H9 (cell line): ENCODE data around the gene MGLL. TPM values are rescaled to one million over a fixed set of nuclear protein-coding genes. Genes with fewer than 3 reads are reported as not detected.

Source experiments
- DNase-seq: peaks from one replicate; pipeline ENCODE4 v3.0.0-alpha.2; 2017
- H2AFZ ChIP-seq: one replicate; pipeline ENCODE4 v1.6.1; 2013; ENCODE audit warnings: mild to moderate bottlenecking, low read length, control low read depth, moderate library complexity
- H2AK5ac ChIP-seq: 2 replicates; pipeline ENCODE4 v1.6.1; 2013; ENCODE audit warnings: low read length, control low read depth, mixed read lengths; ENCODE audit not compliant: insufficient read length
- H2BK120ac ChIP-seq: one replicate; pipeline ENCODE4 v1.6.1; 2013; ENCODE audit warnings: low read depth, mild to moderate bottlenecking, low read length, control low read depth, inconsistent platforms; ENCODE audit not compliant: poor library complexity, severe bottlenecking
- H2BK12ac ChIP-seq: 2 replicates; pipeline ENCODE4 v1.6.1; 2013; ENCODE audit warnings: low read length, control low read depth, mixed read lengths, low read depth; ENCODE audit not compliant: insufficient read length
- H2BK15ac ChIP-seq: 2 replicates; pipeline ENCODE4 v1.6.1; 2013; ENCODE audit warnings: low read depth, low read length, control low read depth
- H2BK20ac ChIP-seq: one replicate; pipeline ENCODE4 v1.6.1; 2013; ENCODE audit warnings: low read depth, mild to moderate bottlenecking, low read length, control low read depth, inconsistent platforms; ENCODE audit not compliant: poor library complexity, severe bottlenecking
- H2BK5ac ChIP-seq: 2 replicates; pipeline ENCODE4 v1.6.1; 2013; ENCODE audit warnings: low read length, control low read depth, mixed read lengths; ENCODE audit not compliant: insufficient read length
- H3K14ac ChIP-seq: 2 replicates; pipeline ENCODE4 v1.6.1; 2013; ENCODE audit warnings: low read length, control low read depth; ENCODE audit not compliant: insufficient read depth
- H3K18ac ChIP-seq: 2 replicates; pipeline ENCODE4 v1.6.1; 2013; ENCODE audit warnings: low read depth, mild to moderate bottlenecking, mixed read lengths, low read length, control low read depth; ENCODE audit not compliant: insufficient read length
- H3K23ac ChIP-seq: 2 replicates; pipeline ENCODE4 v1.6.1; 2013; ENCODE audit warnings: low read length, control low read depth, mixed read lengths, low read depth; ENCODE audit not compliant: insufficient read length
- H3K23me2 ChIP-seq: 2 replicates; pipeline ENCODE4 v1.6.1; 2013; ENCODE audit warnings: low read depth, mild to moderate bottlenecking, mixed read lengths, low read length, control low read depth; ENCODE audit not compliant: insufficient read length, poor library complexity, severe bottlenecking
- H3K27ac ChIP-seq: 2 replicates; pipeline ENCODE4 v1.5.1; 2013; ENCODE audit warnings: low read length, control low read depth, mixed read lengths, low read depth; ENCODE audit not compliant: insufficient read length
- H3K27me3 ChIP-seq: 2 replicates; pipeline ENCODE4 v1.6.1; 2013; ENCODE audit warnings: low read length, control low read depth, inconsistent platforms; ENCODE audit not compliant: insufficient read depth
- H3K4ac ChIP-seq: 2 replicates; pipeline ENCODE4 v1.6.1; 2013; ENCODE audit warnings: low read depth, mild to moderate bottlenecking, control low read depth, inconsistent platforms, low read length, moderate library complexity
- H3K4me1 ChIP-seq: 2 replicates; pipeline ENCODE4 v1.6.1; 2013; ENCODE audit warnings: low read length, control low read depth, inconsistent platforms; ENCODE audit not compliant: insufficient read depth
- H3K4me2 ChIP-seq: 2 replicates; pipeline ENCODE4 v1.6.1; 2013; ENCODE audit warnings: low read length, control low read depth, mixed read lengths; ENCODE audit not compliant: insufficient read length, insufficient read depth
- H3K56ac ChIP-seq: 2 replicates; pipeline ENCODE4 v1.6.1; 2013; ENCODE audit warnings: low read depth, mild to moderate bottlenecking, mixed read lengths, low read length, control low read depth; ENCODE audit not compliant: insufficient read length
- H3K79me1 ChIP-seq: 2 replicates; pipeline ENCODE4 v1.6.1; 2013; ENCODE audit warnings: low read depth, mild to moderate bottlenecking, moderate library complexity, low read length, control low read depth, inconsistent platforms; ENCODE audit not compliant: insufficient read depth, poor library complexity, severe bottlenecking
- H3K79me2 ChIP-seq: 2 replicates; pipeline ENCODE4 v1.6.1; 2013; ENCODE audit warnings: low read length, control low read depth, inconsistent platforms; ENCODE audit not compliant: insufficient read depth
- H3K9ac ChIP-seq: 2 replicates; pipeline ENCODE4 v1.6.1; 2013; ENCODE audit warnings: low read length, control low read depth, mixed read lengths; ENCODE audit not compliant: insufficient read length; ENCODE audit errors: extremely low read depth
- H3K9me3 ChIP-seq: one replicate; pipeline ENCODE4 v1.6.1; 2013; ENCODE audit warnings: low read depth, low read length, inconsistent platforms; ENCODE audit not compliant: control insufficient read depth
- H3T11ph ChIP-seq: one replicate; pipeline ENCODE4 v1.6.1; 2013; ENCODE audit warnings: mild to moderate bottlenecking, low read length, control low read depth, inconsistent platforms
- H4K20me1 ChIP-seq: one replicate; pipeline ENCODE4 v1.6.1; 2013; ENCODE audit not compliant: control insufficient read depth, insufficient read length, insufficient read depth
- H4K5ac ChIP-seq: 2 replicates; pipeline ENCODE4 v1.6.1; 2013; ENCODE audit warnings: low read depth, mild to moderate bottlenecking, mixed read lengths, low read length, control low read depth; ENCODE audit not compliant: insufficient read length
- H4K8ac ChIP-seq: replicated peaks from 2 replicates; pipeline ENCODE4 v1.6.1; 2013; ENCODE audit warnings: low read length, control low read depth, mixed read lengths, low read depth; ENCODE audit not compliant: insufficient read length
- H4K91ac ChIP-seq: 2 replicates; pipeline ENCODE4 v1.6.1; 2013; ENCODE audit warnings: low read depth, mild to moderate bottlenecking, moderate library complexity, mixed read lengths, low read length, control low read depth; ENCODE audit not compliant: insufficient read length
- H3K27ac Mint-ChIP-seq, 3 experiments: 2 replicates in 2 of 3; 3 replicates in 1 of 3; pipeline ENCODE4 v1.8.0; 2020 to 2021; ENCODE audit warnings: mixed read lengths in 3 of 3, mild to moderate bottlenecking in 1 of 3, moderate library complexity in 1 of 3
- H3K27me3 Mint-ChIP-seq: 2 replicates; pipeline ENCODE4 v1.8.0; 2021; ENCODE audit warnings: low read depth, mild to moderate bottlenecking, moderate library complexity, mixed read lengths
- H3K36me3 Mint-ChIP-seq, 3 experiments: 2 replicates in 2 of 3; 3 replicates in 1 of 3; pipeline ENCODE4 v1.8.0; 2020 to 2021; ENCODE audit warnings: low read depth in 3 of 3, mixed read lengths in 3 of 3; ENCODE audit not compliant: insufficient read depth in 1 of 3
- H3K4me1 Mint-ChIP-seq, 2 experiments: 2 replicates each; pipeline ENCODE4 v1.8.0; 2020; ENCODE audit warnings: mixed read lengths in 2 of 2
- H3K4me3 Mint-ChIP-seq, 2 experiments: 2 replicates in 1 of 2; 3 replicates in 1 of 2; pipeline ENCODE4 v1.8.0; 2020 to 2021; ENCODE audit warnings: mild to moderate bottlenecking in 2 of 2, mixed read lengths in 2 of 2, moderate library complexity in 1 of 2
- H3K9me3 Mint-ChIP-seq, 2 experiments: 2 replicates in 1 of 2; 3 replicates in 1 of 2; pipeline ENCODE4 v1.8.0; 2020; ENCODE audit warnings: mild to moderate bottlenecking in 2 of 2, mixed read lengths in 2 of 2, moderate library complexity in 1 of 2
- CTCF ChIP-seq: fragments of 200-600 bp; sonication (generic); conservative IDR thresholded peaks from 3 replicates; pipeline ENCODE4 v1.8.0; 2021; ENCODE audit warnings: antibody characterized with exemption, mild to moderate bottlenecking
- WGBS: extraction: QIAGEN DNeasy Blood & Tissue Kit; methylation state at CpG from one replicate; pipeline ENCODE4 v1.1.7; 2013; ENCODE audit warnings: missing lambda C conversion rate, low lambda C conversion rate, mixed read lengths; ENCODE audit not compliant: insufficient read length; ENCODE audit errors: extremely low coverage; 5-methylcytosine and 5-hydroxymethylcytosine counted together
- total RNA-seq: library from RNA; stranded (reverse); gene quantifications from 2 replicates; pipeline ENCODE4 v1.2.1, GENCODE V29; 2021

Gene MGLL
- total RNA-seq, 1 experiment from 2014 or later = 0.11 TPM

DNA sequence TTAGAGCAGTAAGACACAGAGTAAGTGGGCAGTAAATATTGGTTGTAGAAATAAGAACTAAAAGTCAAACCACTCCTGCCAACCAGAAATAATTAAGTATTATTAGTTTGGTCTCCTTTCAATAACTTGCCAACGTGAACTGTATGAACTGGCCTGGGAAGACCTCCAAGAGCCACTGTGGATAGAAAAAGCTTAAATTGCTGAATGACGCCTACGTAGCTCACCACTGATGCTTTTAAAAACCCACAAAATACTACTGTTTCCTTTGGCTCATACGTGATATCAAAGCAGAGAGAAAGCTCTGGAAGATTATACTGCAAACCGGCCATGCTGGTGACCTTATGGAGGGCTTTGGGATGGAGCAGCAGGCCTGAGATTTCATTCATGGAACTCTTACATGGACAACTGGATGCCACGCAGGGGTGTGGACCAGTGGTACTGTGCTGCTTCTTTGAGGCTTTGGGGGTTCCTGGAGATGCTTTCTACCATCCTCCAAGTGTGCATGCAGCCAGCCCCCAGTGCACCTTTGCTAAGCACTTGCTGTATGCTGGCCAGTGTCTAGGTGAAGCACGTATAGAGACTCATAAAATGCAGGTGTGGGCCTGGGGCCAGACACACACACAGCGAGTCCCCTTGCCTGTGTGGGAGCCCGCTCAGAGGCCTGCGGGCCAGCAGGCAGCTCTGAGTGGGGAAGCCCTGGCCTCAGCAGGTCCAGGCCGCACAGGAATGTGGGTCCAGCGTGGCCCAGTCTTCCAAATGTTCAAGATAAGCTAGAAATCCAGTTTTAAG lies 82.8 kb downstream of the MGLL start:
- Mint-ChIP-seq H3K27ac (peak overlapping the region in 1 of 3 experiments; percentile 52; a peak in 1 of 7 replicates), H3K4me1 (peaks cover 14 to 16% of the 10 kb centered on the region in 2 experiments), H3K9me3 (no peaks in the 10 kb centered on the region), H3K27me3 (peaks cover 16% of the 10 kb centered on the region), H3K4me3 (no peak overlapping the region), H3K36me3 (no peaks in the 10 kb centered on the region)
- Histone ChIP-seq H3K23me2 (no peaks in the 10 kb centered on the region), H3K4me2 (no peak overlapping the region), H3K56ac (no peak overlapping the region), H2AFZ (no peak overlapping the region), H4K91ac (no peak overlapping the region), H2BK12ac (no peak overlapping the region), H3K14ac (no peak overlapping the region), H2BK5ac (no peak overlapping the region), H4K5ac (no peak overlapping the region), H3K9ac (no peak overlapping the region), H2BK120ac (no peak overlapping the region), H4K20me1 (no peaks in the 10 kb centered on the region), H3K23ac (no peak overlapping the region), H3K4ac (no peak overlapping the region), H4K8ac (no peak overlapping the region), H3K9me3 (no peaks in the 10 kb centered on the region), H2BK20ac (no peak overlapping the region), H3T11ph (no peak overlapping the region), H3K4me1 (no peaks in the 10 kb centered on the region), H3K18ac (no peak overlapping the region), H3K79me1 (no peaks in the 10 kb centered on the region), H3K27ac (no peak overlapping the region), H3K27me3 (no peaks in the 10 kb centered on the region), H3K79me2 (no peaks in the 10 kb centered on the region), H2BK15ac (no peak overlapping the region), H2AK5ac (no peak overlapping the region)
- no CpG with 5 or more reads among the region's 12 CpGs for WGBS
- DNase-seq = no peak
- TF ChIP-seq CTCF = no peak
